ENCODE data around the gene ZBTB34.

Gene ZBTB34

DNA sequence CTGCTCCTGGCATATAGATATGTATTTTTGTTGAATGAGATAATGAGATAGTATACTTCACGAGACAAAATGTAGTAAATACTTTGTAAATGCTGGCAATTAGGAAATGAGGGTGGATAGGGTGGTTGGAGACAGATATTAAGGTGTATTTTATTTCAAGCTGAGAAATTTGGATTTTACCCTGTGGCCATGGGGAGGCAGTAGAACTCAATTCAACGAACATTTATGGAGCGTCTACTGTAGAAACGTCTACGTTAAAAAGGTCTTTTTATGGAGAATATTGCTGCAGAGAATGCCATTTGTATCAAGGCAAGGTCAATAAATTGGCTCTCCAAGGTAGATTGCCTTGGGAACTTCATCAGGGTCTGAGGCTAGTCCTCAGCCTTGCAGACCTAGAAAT is 32.6 kb downstream of the ZBTB34 start:
- no peak overlapping the region for H3K4me3 ChIP-seq (ENCODE audit: low read length)
- no peak for DNase-seq (ENCODE audit: low read depth)
- TF ChIP-seq CTCF (IDR thresholded peaks at IDR 0.05; ENCODE audit: insufficient read depth, low read depth, low read length, missing control alignments): peak; percentile 14

DNA sequence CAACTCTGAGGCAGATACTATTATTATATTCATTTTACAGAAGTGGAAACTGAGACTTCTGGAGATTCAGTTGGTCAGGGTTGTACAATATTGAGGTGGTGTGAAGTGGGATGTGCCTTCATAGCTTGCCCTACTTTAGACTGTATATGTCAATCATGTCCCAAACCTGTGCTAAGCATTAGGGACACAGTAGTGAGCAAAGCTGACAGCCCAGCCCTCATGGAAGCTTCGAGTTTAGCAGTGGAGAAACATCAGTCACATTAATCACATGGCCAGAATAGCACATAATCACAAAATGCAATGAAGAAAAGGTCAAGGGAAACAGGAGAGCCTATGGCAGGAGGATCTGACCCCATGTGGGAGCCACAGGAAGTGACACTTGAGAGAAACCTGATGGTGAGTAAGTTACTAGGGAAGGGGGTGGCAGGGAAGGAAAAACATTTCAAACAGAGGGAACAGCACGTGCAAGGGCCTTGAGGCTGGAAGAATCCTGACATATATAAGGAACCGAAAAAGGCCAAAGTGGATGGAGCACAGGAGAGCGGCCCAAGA is 33.7 kb downstream of the ZBTB34 start:
- H3K4me3 ChIP-seq (ENCODE audit: low read length): no peak overlapping the region
- TF ChIP-seq CTCF (IDR thresholded peaks at IDR 0.05; ENCODE audit: insufficient read depth, low read depth, low read length, missing control alignments): no peak
- DNase-seq (ENCODE audit: low read depth): no peak

- TF ChIP-seq CTCF (IDR thresholded peaks at IDR 0.05; ENCODE audit: insufficient read depth, low read depth, low read length, missing control alignments): no peak
- no peak overlapping the region for H3K4me3 ChIP-seq (ENCODE audit: low read length)
- DNase-seq (ENCODE audit: low read depth): no peak
Measured at GRCh38 chr9:126902210-126902609, 41.8 kb downstream of the ZBTB34 start.

- no peak overlapping the region for H3K4me3 ChIP-seq (ENCODE audit: low read length)
- no peak for DNase-seq (ENCODE audit: low read depth)
- TF ChIP-seq CTCF (IDR thresholded peaks at IDR 0.05; ENCODE audit: insufficient read depth, low read depth, low read length, missing control alignments): no peak
Measured at GRCh38 chr9:126904586-126904985, 44.1 kb downstream of the ZBTB34 start.

DNA sequence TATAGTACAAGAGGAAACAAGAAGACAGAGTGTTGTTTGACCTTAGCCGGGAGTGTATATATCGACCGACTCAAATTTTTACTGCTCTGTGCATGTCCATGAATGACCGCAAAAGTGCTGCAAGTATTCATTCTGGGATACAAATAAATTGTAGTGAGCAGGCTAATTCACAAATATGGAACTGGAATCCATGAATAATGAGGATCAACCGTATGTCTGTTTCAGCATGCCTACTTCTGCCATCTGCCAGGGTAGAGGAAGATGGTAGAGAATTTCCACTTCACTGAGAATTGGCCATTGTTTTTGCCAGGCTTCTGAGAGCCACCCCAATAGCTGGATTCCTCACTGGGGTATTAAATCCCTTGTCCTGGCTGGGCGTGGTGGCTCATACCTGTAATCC is 45.7 kb downstream of the ZBTB34 start:
- no peak for TF ChIP-seq CTCF (IDR thresholded peaks at IDR 0.05; ENCODE audit: insufficient read depth, low read depth, low read length, missing control alignments)
- H3K4me3 ChIP-seq (ENCODE audit: low read length): no peak overlapping the region
- no peak for DNase-seq (ENCODE audit: low read depth)

- no peak for TF ChIP-seq CTCF (IDR thresholded peaks at IDR 0.05; ENCODE audit: insufficient read depth, low read depth, low read length, missing control alignments)
- no peak for DNase-seq (ENCODE audit: low read depth)
- H3K4me3 ChIP-seq (ENCODE audit: low read length): no peak overlapping the region
Measured at GRCh38 chr9:126907058-126907457, 46.6 kb downstream of the ZBTB34 start.
